Measurements from ENCODE around the gene TPPP2. TPM values are rescaled to one million over a fixed set of nuclear protein-coding genes. Genes with fewer than 3 reads are reported as not detected.
"Not testable (repeated sequence)": the region's sequence is repeated elsewhere in the genome, so short reads cannot be mapped to it uniquely, and the experiment has no call there.

The TPPP2 gene
- not detected in 2 replicates for total RNA-seq (2021)
- not detected for Bru-seq, nascent RNA
- BruChase-seq, experiment 1, labeled RNA remaining after a 2-hour chase, result not detected
- not detected for BruChase-seq, experiment 2, labeled RNA remaining after a 6-hour chase
- long read RNA-seq, result 0 reads

- intact Hi-C loops (cut with micrococcal nuclease; ENCODE audit: unreplicated experiment), result no loop called here
- Histone ChIP-seq H3F3A (ENCODE audit: insufficient read depth, low read depth) (no peaks in the 10 kb centered on the region), H3K4me1 (replicated peaks; ENCODE audit: insufficient read depth) (no peaks in the 10 kb centered on the region), H3K9me2 (ENCODE audit: insufficient read depth) (no peaks in the 10 kb centered on the region), H4K20me1 (ENCODE audit: insufficient read depth) (no peaks in the 10 kb centered on the region), H3K27me3 (ENCODE audit: insufficient read depth, low read depth) (no peaks in the 10 kb centered on the region; the same call in 1 of the 2 replicates), H3K4me3 (no peak within 1 kb of the TSS), H3K4me2 (no peak within 1 kb of the TSS), H3K27ac (no peak within 1 kb of the TSS), H2AFZ (no peak within 1 kb of the TSS), H3K36me3 (ENCODE audit: low read depth) (no peaks in the 10 kb centered on the region), H3K79me2 (ENCODE audit: low read depth) (no peaks in the 10 kb centered on the region), H3K9me3 (ENCODE audit: insufficient read depth, low read depth) (no peaks in the 10 kb centered on the region)
- ChIA-PET POLR2A (ENCODE audit: unreplicated experiment) (no interaction called here), CTCF (no interaction called here)
- DNase-seq, result no peak
- BruUV-seq (replicated peaks), result no TSS peak
- TF ChIP-seq CTCF (conservative IDR thresholded peaks at IDR 0.05) (no peak), EZH2 (IDR thresholded peaks at IDR 0.05; ENCODE audit: low read depth) (no peak)
These were observed at the start of gene TPPP2 for GRCh38 chr14:21029917-21030316. TSS of gene TPPP2 (plus strand) at chr14:21030217. CDS start at chr14:21030582, 365 bp downstream.

- Histone ChIP-seq H3K4me3 (no peak overlapping the region), H3K27me3 (ENCODE audit: insufficient read depth, low read depth) (no peaks in the 10 kb centered on the region), H3K27ac (no peak overlapping the region), H3K9me2 (ENCODE audit: insufficient read depth) (no peaks in the 10 kb centered on the region), H3K4me1 (replicated peaks; ENCODE audit: insufficient read depth) (no peaks in the 10 kb centered on the region), H4K20me1 (ENCODE audit: insufficient read depth) (no peaks in the 10 kb centered on the region), H2AFZ (no peak overlapping the region), H3K36me3 (ENCODE audit: low read depth) (no peaks in the 10 kb centered on the region), H3K4me2 (no peak overlapping the region), H3K79me2 (ENCODE audit: low read depth) (no peaks in the 10 kb centered on the region), H3F3A (ENCODE audit: insufficient read depth, low read depth) (no peaks in the 10 kb centered on the region), H3K9me3 (ENCODE audit: insufficient read depth, low read depth) (no peaks in the 10 kb centered on the region)
- ChIA-PET CTCF (no interaction called here), POLR2A (ENCODE audit: unreplicated experiment) (no interaction called here)
- DNase-seq, result no peak
- no TSS peak for BruUV-seq (replicated peaks)
- intact Hi-C loops (cut with micrococcal nuclease; ENCODE audit: unreplicated experiment), result no loop called here
- TF ChIP-seq CTCF (conservative IDR thresholded peaks at IDR 0.05) (no peak), EZH2 (IDR thresholded peaks at IDR 0.05; ENCODE audit: low read depth) (no peak)
These were observed 49.1 kb upstream of the TPPP2 start for GRCh38 chr14:20980906-20981305.

- no peaks in the 10 kb centered on the region for H3K27me3 ChIP-seq (ENCODE audit: insufficient read depth, low read depth)
- no peak overlapping the region for H3K4me2 ChIP-seq
- H3K4me1 ChIP-seq (replicated peaks; ENCODE audit: insufficient read depth), result peaks cover 14% of the 10 kb centered on the region
- no peaks in the 10 kb centered on the region for H3K9me2 ChIP-seq (ENCODE audit: insufficient read depth)
- ChIA-PET CTCF (no interaction called here), POLR2A (ENCODE audit: unreplicated experiment) (no interaction called here)
- TF ChIP-seq EZH2 (IDR thresholded peaks at IDR 0.05; ENCODE audit: low read depth) (no peak), CTCF (conservative IDR thresholded peaks at IDR 0.05) (no peak)
- H3F3A ChIP-seq (ENCODE audit: insufficient read depth, low read depth), result 0 out of 2 replicates have a peak, but pooled peaks cover 8% of the 10 kb centered on the region
- H3K4me3 ChIP-seq, result no peak overlapping the region
- no peaks in the 10 kb centered on the region for H4K20me1 ChIP-seq (ENCODE audit: insufficient read depth)
- no peak for DNase-seq
- intact Hi-C loops (cut with micrococcal nuclease; ENCODE audit: unreplicated experiment), result no loop called here
- no peak overlapping the region for H2AFZ ChIP-seq
- H3K27ac ChIP-seq, result no peak overlapping the region
- peaks cover 3% of the 10 kb centered on the region; the same call in 1 of the 2 replicates for H3K9me3 ChIP-seq (ENCODE audit: insufficient read depth, low read depth)
- H3K36me3 ChIP-seq (ENCODE audit: low read depth), result no peaks in the 10 kb centered on the region
- no peaks in the 10 kb centered on the region for H3K79me2 ChIP-seq (ENCODE audit: low read depth)
- BruUV-seq (replicated peaks), result no TSS peak
These were observed 47.2 kb upstream of the TPPP2 start for GRCh38 chr14:20982646-20983369.

GRCh38 chr14:20985650-20986049 is 44.4 kb upstream of the TPPP2 start:
- H3K4me3 ChIP-seq; H3K4me2 ChIP-seq; intact Hi-C loops (cut with micrococcal nuclease; ENCODE audit: unreplicated experiment); CTCF ChIA-PET; DNase-seq; BruUV-seq (replicated peaks); H3K27ac ChIP-seq; H3K79me2 ChIP-seq (ENCODE audit: low read depth); H3K36me3 ChIP-seq (ENCODE audit: low read depth); H4K20me1 ChIP-seq (ENCODE audit: insufficient read depth); H2AFZ ChIP-seq; H3K27me3 ChIP-seq (ENCODE audit: insufficient read depth, low read depth); POLR2A ChIA-PET (ENCODE audit: unreplicated experiment); H3K9me2 ChIP-seq (ENCODE audit: insufficient read depth); H3K9me3 ChIP-seq (ENCODE audit: insufficient read depth, low read depth): not testable (repeated sequence)
- Histone ChIP-seq H3K4me1 (replicated peaks; ENCODE audit: insufficient read depth) (peaks cover 24% of the 10 kb centered on the region), H3F3A (ENCODE audit: insufficient read depth, low read depth) (peaks cover 20% of the 10 kb centered on the region; the same call in 1 of the 2 replicates)
